ENCODE measurements around the gene ACTN2. TPM values are rescaled to one million over a fixed set of nuclear protein-coding genes. Genes with fewer than 3 reads are reported as not detected.

Gene ACTN2
- polyA plus RNA-seq, 1 donor = 3.1 TPM

DNA sequence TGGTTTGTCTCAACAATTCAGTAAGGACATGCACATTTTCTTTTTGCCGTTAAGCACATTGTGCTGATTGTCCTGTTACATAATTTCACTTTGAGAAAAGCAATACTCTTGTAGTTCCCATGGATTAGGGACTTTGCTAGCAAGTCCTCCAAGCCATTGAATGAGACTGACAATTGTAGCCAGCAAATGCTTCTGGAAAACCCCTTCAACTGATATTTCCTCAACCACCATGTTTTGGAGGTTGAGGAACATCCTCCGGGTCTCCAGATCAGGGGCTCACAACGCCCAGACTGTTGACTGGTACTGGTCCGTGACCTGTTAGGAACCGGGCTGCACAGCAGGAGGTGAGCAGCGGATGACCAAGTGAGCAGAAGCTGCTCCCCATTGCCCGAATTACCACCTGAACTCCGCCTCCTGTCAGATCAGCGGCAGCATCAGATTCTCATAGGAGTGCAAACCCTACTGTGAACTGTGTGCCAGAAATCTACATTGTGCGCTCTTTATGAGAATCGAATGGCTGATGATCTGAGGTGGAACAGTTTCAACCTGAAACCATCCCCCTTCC is 24.1 kb downstream of the ACTN2 start:
- Histone ChIP-seq H3K27ac (ENCODE audit: low read length) (no peak overlapping the region), H3K27me3 (ENCODE audit: control insufficient read depth, insufficient read depth, low read length) (no peaks in the 10 kb centered on the region), H3K9me3 (ENCODE audit: control insufficient read depth, low read depth, low read length) (no peaks in the 10 kb centered on the region), H3K36me3 (ENCODE audit: control insufficient read depth, insufficient read depth, low read length) (no peaks in the 10 kb centered on the region), H3K4me3 (ENCODE audit: low read length) (no peak overlapping the region), H3K4me1 (ENCODE audit: control insufficient read depth, insufficient read depth, low read length) (no peaks in the 10 kb centered on the region)
- DNase-seq = no peak
- WGBS (ENCODE audit: insufficient coverage, low lambda C conversion rate) = no CpG with 5 or more reads among the region's 11 CpGs

DNA sequence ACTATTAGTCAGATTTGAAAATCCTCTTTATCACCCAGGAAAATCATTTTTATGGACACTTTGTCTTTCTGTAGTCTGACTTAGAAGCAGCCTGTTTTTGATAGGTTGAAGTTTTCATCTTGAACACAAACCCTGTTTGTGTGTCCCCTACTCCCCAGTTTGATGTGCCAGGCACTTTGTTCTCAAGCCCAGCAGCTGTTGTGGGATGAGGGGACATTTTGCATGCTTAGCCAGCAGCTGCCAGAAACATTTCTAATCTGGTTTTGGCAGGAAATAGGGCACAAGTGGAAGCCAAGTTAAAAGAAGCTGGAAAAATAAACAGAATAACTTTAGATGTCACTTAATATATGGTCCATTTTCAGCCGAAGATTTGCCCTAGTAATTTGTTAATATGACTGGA is 29.9 kb downstream of the ACTN2 start:
- 60% methylated on average over 1 of the region's 1 CpG for WGBS (ENCODE audit: insufficient coverage, low lambda C conversion rate)
- H3K4me3 ChIP-seq (ENCODE audit: low read length) = no peak overlapping the region
- no peaks in the 10 kb centered on the region for H3K9me3 ChIP-seq (ENCODE audit: control insufficient read depth, low read depth, low read length)
- no peak for DNase-seq
- H3K4me1 ChIP-seq (ENCODE audit: control insufficient read depth, insufficient read depth, low read length) = no peaks in the 10 kb centered on the region
- no peaks in the 10 kb centered on the region for H3K36me3 ChIP-seq (ENCODE audit: control insufficient read depth, insufficient read depth, low read length)
- H3K27me3 ChIP-seq (ENCODE audit: control insufficient read depth, insufficient read depth, low read length) = no peaks in the 10 kb centered on the region
- no peak overlapping the region for H3K27ac ChIP-seq (ENCODE audit: low read length)

DNA sequence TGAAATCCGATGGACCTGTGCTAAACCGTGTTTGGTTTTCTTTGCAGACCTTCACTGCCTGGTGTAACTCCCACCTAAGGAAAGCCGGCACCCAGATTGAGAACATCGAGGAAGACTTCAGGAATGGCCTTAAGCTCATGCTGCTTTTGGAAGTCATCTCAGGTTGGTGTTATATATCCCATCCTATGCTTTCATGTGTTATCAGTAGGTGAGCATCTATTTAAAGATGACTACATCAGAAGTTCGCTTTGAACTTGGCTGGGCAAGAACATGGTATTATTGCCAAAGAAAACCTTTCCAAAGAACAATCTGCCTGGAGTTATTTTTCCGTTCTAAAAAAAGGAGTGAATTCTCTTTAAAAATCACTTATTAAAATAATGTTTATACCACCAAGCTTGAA is 31.5 kb downstream of the ACTN2 start:
- no CpG with 5 or more reads among the region's 6 CpGs for WGBS (ENCODE audit: insufficient coverage, low lambda C conversion rate)
- H3K27me3 ChIP-seq (ENCODE audit: control insufficient read depth, insufficient read depth, low read length) = no peaks in the 10 kb centered on the region
- H3K36me3 ChIP-seq (ENCODE audit: control insufficient read depth, insufficient read depth, low read length) = no peaks in the 10 kb centered on the region
- no peaks in the 10 kb centered on the region for H3K9me3 ChIP-seq (ENCODE audit: control insufficient read depth, low read depth, low read length)
- no peak for DNase-seq
- H3K27ac ChIP-seq (ENCODE audit: low read length) = no peak overlapping the region
- H3K4me3 ChIP-seq (ENCODE audit: low read length) = no peak overlapping the region
- H3K4me1 ChIP-seq (ENCODE audit: control insufficient read depth, insufficient read depth, low read length) = no peaks in the 10 kb centered on the region

DNA sequence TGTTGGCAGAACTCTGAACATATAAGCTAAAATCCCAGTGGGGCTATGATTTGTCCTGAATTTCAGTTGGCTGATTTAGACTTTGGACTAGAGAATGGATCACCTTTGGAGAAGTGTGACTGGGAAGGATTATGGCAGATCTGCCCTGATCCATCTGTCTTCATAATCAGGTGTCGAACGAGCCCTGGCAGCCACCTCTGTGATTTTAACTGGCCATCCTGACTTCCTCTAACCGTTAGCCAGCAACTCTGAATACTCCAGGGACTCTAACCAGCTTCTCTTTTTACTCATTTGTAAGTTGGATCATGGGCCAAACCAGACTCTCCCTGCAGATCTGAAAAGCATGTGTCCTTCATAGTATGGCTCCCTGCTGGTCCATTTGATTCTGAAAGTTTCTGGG is 32.0 kb downstream of the ACTN2 start:
- H3K27ac ChIP-seq (ENCODE audit: low read length) = no peak overlapping the region
- H3K36me3 ChIP-seq (ENCODE audit: control insufficient read depth, insufficient read depth, low read length) = no peaks in the 10 kb centered on the region
- WGBS (ENCODE audit: insufficient coverage, low lambda C conversion rate) = no CpG with 5 or more reads among the region's 3 CpGs
- H3K9me3 ChIP-seq (ENCODE audit: control insufficient read depth, low read depth, low read length) = no peaks in the 10 kb centered on the region
- H3K4me1 ChIP-seq (ENCODE audit: control insufficient read depth, insufficient read depth, low read length) = no peaks in the 10 kb centered on the region
- H3K4me3 ChIP-seq (ENCODE audit: low read length) = no peak overlapping the region
- no peak for DNase-seq
- no peaks in the 10 kb centered on the region for H3K27me3 ChIP-seq (ENCODE audit: control insufficient read depth, insufficient read depth, low read length)

DNA sequence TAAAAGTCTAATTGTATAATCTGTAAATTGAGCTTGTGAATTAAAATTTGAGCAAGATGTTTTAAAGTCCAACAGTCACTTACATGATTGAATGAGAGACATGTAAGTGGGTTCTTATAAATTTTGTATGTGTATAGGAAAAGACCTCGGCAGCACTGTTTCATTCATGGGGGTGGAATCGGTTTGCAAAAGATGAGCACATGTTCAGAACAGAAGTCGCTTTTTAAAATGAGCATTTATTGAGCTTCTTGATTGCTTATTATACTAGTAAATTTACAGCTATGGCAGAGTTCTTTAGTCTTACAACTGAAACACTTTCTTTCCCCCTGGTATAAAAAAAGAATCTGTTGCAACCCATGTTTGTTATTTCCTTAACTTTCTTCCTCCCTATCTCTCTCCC is 33.9 kb downstream of the ACTN2 start:
- no peaks in the 10 kb centered on the region for H3K9me3 ChIP-seq (ENCODE audit: control insufficient read depth, low read depth, low read length)
- no CpG with 5 or more reads among the region's 3 CpGs for WGBS (ENCODE audit: insufficient coverage, low lambda C conversion rate)
- no peaks in the 10 kb centered on the region for H3K27me3 ChIP-seq (ENCODE audit: control insufficient read depth, insufficient read depth, low read length)
- no peak overlapping the region for H3K4me3 ChIP-seq (ENCODE audit: low read length)
- DNase-seq = no peak
- H3K27ac ChIP-seq (ENCODE audit: low read length) = no peak overlapping the region
- no peaks in the 10 kb centered on the region for H3K4me1 ChIP-seq (ENCODE audit: control insufficient read depth, insufficient read depth, low read length)
- no peaks in the 10 kb centered on the region for H3K36me3 ChIP-seq (ENCODE audit: control insufficient read depth, insufficient read depth, low read length)

DNA sequence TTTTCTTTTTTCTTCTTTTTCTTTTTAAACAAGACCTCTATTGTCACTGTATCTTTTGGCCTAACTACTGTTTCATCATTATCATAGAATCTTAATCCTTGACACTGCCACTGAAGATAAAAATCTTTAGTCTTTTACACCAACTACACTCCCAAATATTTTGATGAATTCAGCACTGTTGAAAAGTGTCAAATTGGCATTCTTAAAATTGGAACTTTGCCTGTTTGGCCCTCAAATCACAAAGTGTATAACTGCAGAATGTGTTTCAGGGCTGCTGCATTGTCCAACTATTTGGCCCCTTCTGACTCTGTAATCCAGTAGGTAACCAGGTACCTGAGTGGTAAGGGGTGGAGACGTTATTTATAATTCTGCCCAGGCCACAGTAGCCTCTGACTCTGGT is 34.3 kb downstream of the ACTN2 start:
- Histone ChIP-seq H3K36me3 (ENCODE audit: control insufficient read depth, insufficient read depth, low read length) (no peaks in the 10 kb centered on the region), H3K27me3 (ENCODE audit: control insufficient read depth, insufficient read depth, low read length) (no peaks in the 10 kb centered on the region), H3K4me1 (ENCODE audit: control insufficient read depth, insufficient read depth, low read length) (no peaks in the 10 kb centered on the region), H3K9me3 (ENCODE audit: control insufficient read depth, low read depth, low read length) (no peaks in the 10 kb centered on the region), H3K4me3 (ENCODE audit: low read length) (no peak overlapping the region), H3K27ac (ENCODE audit: low read length) (no peak overlapping the region)
- no CpG with 5 or more reads among the region's 1 CpG for WGBS (ENCODE audit: insufficient coverage, low lambda C conversion rate)
- DNase-seq = no peak

DNA sequence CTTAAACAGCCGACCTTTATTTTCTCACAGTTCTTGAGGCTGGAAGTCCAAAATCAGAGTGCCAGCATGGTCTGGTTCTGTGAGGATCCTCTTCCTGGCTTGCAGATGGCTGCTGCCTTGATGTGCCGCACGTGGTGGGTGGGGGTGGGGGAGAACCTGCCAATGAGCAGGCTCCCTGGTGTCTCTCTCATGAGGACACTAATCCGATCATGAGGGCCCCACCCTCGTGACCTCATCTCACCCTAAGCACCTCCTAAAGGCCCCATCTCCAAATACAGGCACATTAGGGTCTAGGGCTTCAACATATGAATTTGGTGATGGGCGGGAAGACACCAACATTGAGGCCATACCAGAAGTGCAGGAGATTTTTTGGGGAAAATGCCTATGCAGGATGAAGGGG is 37.8 kb downstream of the ACTN2 start:
- H3K4me3 ChIP-seq (ENCODE audit: low read length) = no peak overlapping the region
- DNase-seq = no peak
- H3K27me3 ChIP-seq (ENCODE audit: control insufficient read depth, insufficient read depth, low read length) = no peaks in the 10 kb centered on the region
- no peak overlapping the region for H3K27ac ChIP-seq (ENCODE audit: low read length)
- no peaks in the 10 kb centered on the region for H3K4me1 ChIP-seq (ENCODE audit: control insufficient read depth, insufficient read depth, low read length)
- no peaks in the 10 kb centered on the region for H3K36me3 ChIP-seq (ENCODE audit: control insufficient read depth, insufficient read depth, low read length)
- no peaks in the 10 kb centered on the region for H3K9me3 ChIP-seq (ENCODE audit: control insufficient read depth, low read depth, low read length)
- WGBS (ENCODE audit: insufficient coverage, low lambda C conversion rate) = no CpG with 5 or more reads among the region's 6 CpGs

DNA sequence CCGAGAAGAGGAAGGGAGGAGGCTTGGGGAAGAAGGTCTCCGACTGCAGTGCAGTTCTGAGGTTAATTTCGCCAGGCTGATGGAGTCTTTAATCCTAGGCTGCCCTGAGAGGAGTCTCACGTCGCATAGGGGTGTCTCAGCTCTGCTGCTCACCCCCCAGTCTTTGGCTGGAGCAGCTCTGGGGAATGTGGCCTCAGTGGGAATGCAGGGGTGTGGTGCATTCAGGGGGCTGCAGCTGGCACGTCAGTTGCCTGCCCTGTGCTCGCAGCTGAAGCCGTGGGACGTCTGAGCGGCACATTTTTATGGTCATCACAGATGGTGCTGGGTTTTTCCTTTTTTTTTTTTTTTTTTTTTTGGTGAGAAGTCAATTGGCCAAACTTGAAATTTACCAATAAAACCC is 38.2 kb downstream of the ACTN2 start:
- DNase-seq = no peak
- no peaks in the 10 kb centered on the region for H3K9me3 ChIP-seq (ENCODE audit: control insufficient read depth, low read depth, low read length)
- H3K27me3 ChIP-seq (ENCODE audit: control insufficient read depth, insufficient read depth, low read length) = no peaks in the 10 kb centered on the region
- no peak overlapping the region for H3K4me3 ChIP-seq (ENCODE audit: low read length)
- no CpG with 5 or more reads among the region's 10 CpGs for WGBS (ENCODE audit: insufficient coverage, low lambda C conversion rate)
- H3K27ac ChIP-seq (ENCODE audit: low read length) = no peak overlapping the region
- no peaks in the 10 kb centered on the region for H3K36me3 ChIP-seq (ENCODE audit: control insufficient read depth, insufficient read depth, low read length)
- H3K4me1 ChIP-seq (ENCODE audit: control insufficient read depth, insufficient read depth, low read length) = no peaks in the 10 kb centered on the region

DNA sequence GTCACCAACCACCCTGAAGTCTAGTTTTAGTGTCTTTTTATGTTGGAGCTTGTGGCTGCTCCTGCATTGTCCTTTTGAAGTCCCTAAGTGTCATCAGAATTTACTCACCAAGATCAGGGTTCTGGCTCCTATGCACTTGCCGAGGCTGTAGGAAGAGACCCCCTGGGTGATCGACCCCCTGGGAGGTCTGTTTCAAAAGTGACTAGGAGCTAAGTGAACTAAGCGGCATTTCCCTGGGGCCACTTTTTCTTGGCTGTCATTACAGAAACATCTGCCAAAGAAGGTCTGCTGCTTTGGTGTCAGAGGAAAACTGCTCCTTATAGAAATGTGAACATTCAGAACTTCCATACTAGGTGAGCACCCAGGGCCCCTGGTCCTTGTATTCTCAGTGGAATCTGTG is 39.4 kb downstream of the ACTN2 start:
- H3K27me3 ChIP-seq (ENCODE audit: control insufficient read depth, insufficient read depth, low read length) = no peaks in the 10 kb centered on the region
- no peaks in the 10 kb centered on the region for H3K36me3 ChIP-seq (ENCODE audit: control insufficient read depth, insufficient read depth, low read length)
- H3K27ac ChIP-seq (ENCODE audit: low read length) = no peak overlapping the region
- no CpG with 5 or more reads among the region's 3 CpGs for WGBS (ENCODE audit: insufficient coverage, low lambda C conversion rate)
- H3K4me1 ChIP-seq (ENCODE audit: control insufficient read depth, insufficient read depth, low read length) = no peaks in the 10 kb centered on the region
- H3K9me3 ChIP-seq (ENCODE audit: control insufficient read depth, low read depth, low read length) = no peaks in the 10 kb centered on the region
- no peak for DNase-seq
- H3K4me3 ChIP-seq (ENCODE audit: low read length) = no peak overlapping the region

DNA sequence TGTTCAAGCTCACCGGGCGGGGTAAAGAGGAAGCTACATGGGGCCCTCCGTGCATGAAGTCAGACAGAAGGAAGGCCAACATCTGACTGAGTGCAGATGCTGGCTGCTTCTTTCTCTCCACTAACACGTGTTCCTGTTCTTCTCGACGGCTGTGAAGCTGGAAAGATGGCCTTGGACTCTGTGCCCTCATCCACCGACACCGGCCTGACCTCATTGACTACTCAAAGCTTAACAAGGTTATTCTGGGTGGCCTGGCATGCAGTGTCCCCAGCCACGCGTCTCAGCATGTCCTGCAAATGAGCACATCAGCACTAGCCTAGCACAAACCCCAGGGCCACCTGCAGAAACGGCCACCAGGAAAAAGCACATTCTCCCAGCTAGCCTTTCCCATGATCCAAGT is 41.2 kb downstream of the ACTN2 start:
- H3K4me3 ChIP-seq (ENCODE audit: low read length) = no peak overlapping the region
- no peaks in the 10 kb centered on the region for H3K36me3 ChIP-seq (ENCODE audit: control insufficient read depth, insufficient read depth, low read length)
- DNase-seq = no peak
- no peak overlapping the region for H3K27ac ChIP-seq (ENCODE audit: low read length)
- no peaks in the 10 kb centered on the region for H3K4me1 ChIP-seq (ENCODE audit: control insufficient read depth, insufficient read depth, low read length)
- H3K27me3 ChIP-seq (ENCODE audit: control insufficient read depth, insufficient read depth, low read length) = no peaks in the 10 kb centered on the region
- H3K9me3 ChIP-seq (ENCODE audit: control insufficient read depth, low read depth, low read length) = no peaks in the 10 kb centered on the region
- no CpG with 5 or more reads among the region's 11 CpGs for WGBS (ENCODE audit: insufficient coverage, low lambda C conversion rate)

DNA sequence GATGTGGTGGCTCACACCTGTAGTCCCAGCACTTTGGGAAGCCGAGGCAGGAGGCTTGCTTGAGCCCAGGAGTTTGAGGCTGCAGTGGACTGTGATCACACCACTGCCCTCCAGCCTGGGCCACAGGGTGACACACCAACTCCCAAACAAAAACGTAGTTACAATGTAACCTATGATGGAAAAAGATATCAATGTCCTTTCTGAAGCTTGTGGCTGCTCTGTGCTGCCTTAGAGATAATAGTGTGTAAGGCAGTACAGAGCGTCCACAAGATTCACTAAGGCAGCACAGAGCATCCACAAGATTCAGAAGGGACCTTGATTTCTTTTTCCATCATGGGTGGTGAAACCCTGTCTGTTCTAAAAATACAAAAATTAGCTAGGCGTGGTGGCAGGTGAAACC is 42.5 kb downstream of the ACTN2 start:
- Histone ChIP-seq H3K27me3 (ENCODE audit: control insufficient read depth, insufficient read depth, low read length) (no peaks in the 10 kb centered on the region), H3K4me3 (ENCODE audit: low read length) (no peak overlapping the region), H3K9me3 (ENCODE audit: control insufficient read depth, low read depth, low read length) (no peaks in the 10 kb centered on the region), H3K36me3 (ENCODE audit: control insufficient read depth, insufficient read depth, low read length) (no peaks in the 10 kb centered on the region), H3K4me1 (ENCODE audit: control insufficient read depth, insufficient read depth, low read length) (no peaks in the 10 kb centered on the region), H3K27ac (ENCODE audit: low read length) (no peak overlapping the region)
- 100% methylated on average over 1 of the region's 4 CpGs for WGBS (ENCODE audit: insufficient coverage, low lambda C conversion rate)
- no peak for DNase-seq
